G401 (cell line): Measurements from ENCODE around the gene ANK2. TPM values are rescaled to one million over a fixed set of nuclear protein-coding genes. Genes with fewer than 3 reads are reported as not detected.
"Not testable (repeated sequence)": the region's sequence is repeated elsewhere in the genome, so short reads cannot be mapped to it uniquely, and the experiment has no call there.

Experiments used
- DNase-seq: peaks from one replicate; pipeline ENCODE4 v3.0.0-alpha.2; 2015; ENCODE audit warnings: low spot score
- in situ Hi-C: cut with HindIII; loops from 2 replicates; pipeline ENCODE4 v1.10.0; 2016; ENCODE audit warnings: low sequenced_read_pairs, mixed read lengths
- total RNA-seq: library from RNA; depleted of rRNA; stranded (reverse); fragments of >200 nt; shearing (Covaris generic); gene quantifications from 2 replicates; pipeline ENCODE4 v1.2.3, GENCODE V29; 2014

The ANK2 gene
- total RNA-seq, 1 experiment from 2014 or later: 7.2 TPM

DNA sequence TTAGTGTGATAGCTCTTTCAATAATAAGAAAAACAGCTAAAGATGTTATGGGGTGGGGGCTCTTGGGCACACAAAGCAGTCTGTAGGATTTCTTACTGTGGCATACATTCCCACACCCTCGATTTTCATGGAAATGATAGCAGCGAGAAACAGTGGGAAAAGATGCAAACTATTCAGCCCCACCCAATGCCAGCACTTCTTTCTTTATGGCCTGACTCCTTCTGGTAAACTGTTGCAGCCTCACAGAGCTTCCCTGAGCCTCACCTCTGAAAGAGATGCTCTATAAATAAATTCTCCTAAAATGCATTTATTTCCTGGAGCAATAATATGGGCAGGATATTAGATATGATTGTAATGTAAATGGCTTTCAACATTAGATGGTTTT, 910 bp downstream of the ANK2 start:
- in situ Hi-C loops: no loop called here
- peak; percentile 81 for DNase-seq

DNA sequence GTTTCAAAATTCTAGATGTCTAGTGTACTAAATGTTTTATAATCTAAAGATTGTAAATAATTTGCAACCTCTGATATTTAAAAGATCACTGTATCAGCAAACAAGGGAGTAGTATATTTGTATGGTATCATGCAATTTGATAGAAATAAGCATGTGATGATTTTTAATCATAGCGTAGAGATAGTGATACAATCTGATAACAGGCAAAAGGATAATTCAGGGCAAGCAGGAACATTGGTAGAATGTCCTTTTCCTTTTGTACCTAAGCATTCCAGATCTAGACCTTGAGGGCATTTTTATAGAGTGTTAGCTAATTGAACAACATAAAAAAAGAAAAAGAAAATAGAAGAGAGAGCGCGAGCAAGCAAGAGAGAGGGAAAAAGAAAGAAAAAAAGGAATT, 1.4 kb downstream of the ANK2 start:
- in situ Hi-C loops: no loop called here
- peak; percentile 61 for DNase-seq

DNA sequence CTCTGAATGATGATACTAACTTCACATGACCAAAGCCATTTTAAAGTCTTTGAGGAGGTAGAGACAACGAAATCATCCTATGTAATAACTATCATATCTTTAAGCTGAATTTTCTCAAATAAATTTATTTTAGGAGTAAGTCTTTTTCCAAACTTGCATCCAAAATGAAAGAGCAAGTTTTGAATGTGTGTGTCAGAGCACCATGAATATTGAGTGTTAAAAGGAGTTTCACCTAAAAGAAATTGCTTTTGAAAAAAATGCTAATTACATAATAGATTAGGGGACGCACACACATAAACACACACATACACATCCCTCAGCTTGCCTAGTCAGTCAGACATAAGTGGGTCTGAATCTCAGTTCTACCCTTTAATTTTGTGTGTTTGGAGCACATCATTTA, 1.9 kb downstream of the ANK2 start:
- in situ Hi-C loops: no loop called here
- DNase-seq: peak; percentile 52

DNA sequence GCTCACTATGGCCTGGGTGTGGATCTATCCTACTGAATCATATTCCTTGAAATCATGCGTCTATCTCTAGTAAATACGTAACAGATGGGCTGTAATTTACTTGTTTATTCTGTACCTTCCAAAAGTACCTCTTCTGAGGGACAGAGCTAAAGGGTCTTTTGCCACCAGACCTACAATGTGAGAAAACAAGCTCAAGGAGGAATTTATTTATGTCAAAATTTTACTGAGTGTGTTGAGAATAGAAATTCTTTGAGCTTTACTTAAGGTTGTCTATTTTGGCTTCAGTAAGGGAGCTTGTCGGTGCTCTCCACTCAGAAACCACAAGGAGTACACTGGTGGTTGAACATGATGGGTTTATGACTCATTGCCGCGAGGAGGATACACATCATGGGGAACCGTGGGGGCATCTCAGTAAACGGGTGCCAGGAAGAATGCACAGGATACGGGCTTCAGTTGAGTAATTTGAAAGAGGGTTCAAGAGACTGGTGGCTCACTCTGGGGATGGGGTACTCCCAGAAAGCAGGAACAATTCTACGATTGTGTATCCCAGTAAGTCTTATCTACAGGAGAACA, 3.0 kb downstream of the ANK2 start:
- DNase-seq: peak; percentile 80

DNA sequence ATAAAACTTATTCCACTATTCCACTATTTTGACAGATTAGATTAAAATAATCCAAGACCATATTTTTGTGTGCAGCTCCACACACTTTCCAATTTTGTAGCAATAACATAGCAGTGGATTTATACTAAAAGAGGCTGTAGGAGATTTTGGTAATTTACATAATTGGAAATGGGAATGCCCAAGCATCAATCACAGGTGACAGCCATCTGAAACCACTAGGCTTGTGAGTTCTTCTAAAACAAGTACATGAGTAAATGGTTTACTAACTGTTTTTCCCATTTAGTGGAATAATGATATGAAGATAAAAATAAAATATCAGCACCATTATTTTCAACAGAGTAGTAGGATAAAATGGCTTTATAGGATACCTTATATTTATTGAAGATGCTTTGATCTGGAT, 4.4 kb downstream of the ANK2 start:
- in situ Hi-C loops: no loop called here
- no peak for DNase-seq

More for the DNA sequence above, 3.0 kb downstream of the ANK2 start:
- in situ Hi-C loops: no loop called here

DNA sequence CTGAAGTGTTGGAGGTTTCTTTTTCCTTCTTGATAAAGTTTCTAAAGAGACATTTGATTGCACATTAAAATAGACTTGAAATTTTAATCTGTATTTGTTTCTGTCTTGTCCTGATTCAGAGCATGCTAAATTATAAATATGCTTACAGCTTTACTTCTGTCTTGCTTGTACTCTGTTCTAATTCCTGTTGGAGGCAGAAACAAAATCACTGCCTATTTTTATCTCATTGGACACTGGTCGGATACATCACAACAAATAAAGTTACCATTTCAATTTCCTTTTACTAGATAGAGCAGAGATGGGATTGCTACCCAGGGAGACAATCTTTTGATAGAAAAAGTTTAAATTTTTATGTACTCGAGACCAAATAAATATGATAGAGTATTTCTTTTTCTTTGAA, 6.9 kb downstream of the ANK2 start:
- in situ Hi-C loops: no loop called here
- no peak for DNase-seq

DNA sequence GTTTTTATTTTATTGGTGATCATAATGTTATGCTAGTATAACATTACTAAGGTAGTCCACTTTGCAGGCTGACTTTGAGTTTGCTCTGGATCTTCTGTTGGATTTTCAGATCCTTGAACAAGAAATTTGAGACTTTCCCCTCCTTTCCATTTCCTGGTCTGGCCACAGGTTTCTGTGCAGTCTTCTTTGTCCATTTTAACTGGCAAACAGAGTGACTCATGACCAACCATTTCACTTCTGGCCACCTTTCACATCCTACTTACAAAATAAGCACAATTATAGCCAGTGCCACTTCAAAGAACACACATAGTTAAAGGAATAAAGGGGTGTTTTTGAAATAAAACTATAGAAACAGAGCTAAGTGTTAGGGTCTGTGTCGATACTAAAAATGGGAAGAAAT, 8.4 kb downstream of the ANK2 start:
- in situ Hi-C loops: no loop called here
- no peak for DNase-seq

DNA sequence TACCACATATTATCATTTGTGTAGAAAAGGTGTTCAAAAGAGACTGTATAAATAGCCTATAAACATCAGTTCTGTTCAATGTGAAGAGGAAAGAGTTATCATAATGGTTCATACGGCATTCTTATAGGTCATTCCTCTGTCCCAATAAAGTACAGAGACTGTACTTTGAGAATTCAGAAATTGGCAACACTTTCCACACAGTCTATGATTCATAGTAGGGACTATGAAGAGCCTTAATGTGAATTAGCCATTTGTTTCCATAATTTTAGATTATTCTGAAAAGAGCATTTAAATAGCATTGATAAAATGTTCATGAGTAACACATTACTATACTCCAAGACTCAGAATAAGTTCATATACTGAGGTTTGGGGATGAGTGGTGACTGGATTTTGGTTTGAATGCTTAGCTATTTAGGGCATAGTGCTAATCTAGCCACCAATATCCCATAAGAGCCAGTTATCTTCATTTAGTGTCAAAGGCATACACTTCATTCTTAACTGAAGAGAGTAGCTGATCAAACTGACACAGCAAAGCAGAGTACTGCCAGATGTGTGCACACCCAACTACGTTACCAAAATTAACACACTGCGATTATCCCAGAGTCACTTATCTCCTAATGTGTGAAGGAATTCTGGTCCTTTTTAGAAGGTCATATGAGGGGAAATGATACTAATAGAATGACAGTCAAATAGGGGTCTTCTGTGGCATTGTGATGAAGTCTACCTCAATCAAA, 10.2 kb downstream of the ANK2 start:
- in situ Hi-C loops: no loop called here
- DNase-seq: no peak

DNA sequence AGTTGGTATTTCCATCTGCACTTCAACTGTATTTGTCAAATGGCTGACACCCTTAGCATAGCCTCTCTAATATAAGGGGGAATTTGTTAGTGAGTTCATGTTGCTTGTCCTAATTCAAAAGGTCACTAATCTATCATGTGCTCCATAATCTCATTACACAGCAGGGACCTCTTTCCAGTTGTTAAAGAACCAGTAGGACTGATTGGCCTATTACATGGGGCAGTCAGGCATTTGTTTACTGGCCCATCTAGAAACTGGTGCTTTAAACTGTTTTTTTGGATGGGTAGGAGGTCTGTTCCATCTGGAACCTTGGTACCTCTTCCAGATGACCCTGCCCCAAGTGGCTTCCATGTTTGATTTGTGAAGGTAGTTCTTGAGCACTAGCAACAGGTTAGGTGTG, 11.4 kb downstream of the ANK2 start:
- in situ Hi-C loops: no loop called here
- DNase-seq: no peak

DNA sequence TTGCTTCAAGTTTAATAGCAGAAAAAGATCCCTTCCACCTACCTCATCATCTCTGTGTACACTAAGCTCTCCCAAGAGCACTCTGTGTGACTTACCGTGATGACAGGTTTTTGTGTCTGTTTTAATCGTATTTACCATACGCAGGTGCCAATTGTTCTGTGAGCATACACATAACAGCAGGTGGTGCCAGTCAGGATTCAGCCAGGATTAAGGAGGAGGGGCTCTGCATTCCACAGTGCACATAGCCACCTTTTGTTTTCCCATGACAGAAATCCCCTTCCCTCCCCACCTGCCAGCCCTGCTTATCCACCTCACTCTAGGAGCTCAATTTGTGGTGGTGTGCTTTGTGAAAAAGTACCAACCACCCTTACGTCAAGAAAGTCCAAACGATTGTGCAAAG, 14.8 kb downstream of the ANK2 start:
- DNase-seq: peak; percentile 64
- in situ Hi-C loops: no loop called here

DNA sequence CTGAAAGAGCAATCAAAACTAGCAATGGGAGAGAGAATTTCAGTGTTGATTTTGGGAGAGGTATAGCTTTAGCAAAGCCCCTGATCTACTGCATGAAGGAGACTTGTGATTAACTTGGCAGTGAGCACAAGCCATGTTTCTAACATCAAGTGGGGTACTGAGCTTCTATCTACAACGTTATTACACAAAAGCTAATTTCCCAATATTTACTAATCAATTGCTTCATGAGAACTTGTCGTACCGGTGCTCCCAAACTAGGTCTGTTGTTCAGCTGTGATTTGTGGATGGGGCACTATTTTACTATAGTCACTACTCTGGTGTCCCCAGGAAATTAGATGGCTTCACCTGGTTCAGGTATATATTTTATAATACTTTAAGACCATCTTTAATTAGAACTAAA, 16.2 kb downstream of the ANK2 start:
- no peak for DNase-seq
- in situ Hi-C loops: no loop called here

DNA sequence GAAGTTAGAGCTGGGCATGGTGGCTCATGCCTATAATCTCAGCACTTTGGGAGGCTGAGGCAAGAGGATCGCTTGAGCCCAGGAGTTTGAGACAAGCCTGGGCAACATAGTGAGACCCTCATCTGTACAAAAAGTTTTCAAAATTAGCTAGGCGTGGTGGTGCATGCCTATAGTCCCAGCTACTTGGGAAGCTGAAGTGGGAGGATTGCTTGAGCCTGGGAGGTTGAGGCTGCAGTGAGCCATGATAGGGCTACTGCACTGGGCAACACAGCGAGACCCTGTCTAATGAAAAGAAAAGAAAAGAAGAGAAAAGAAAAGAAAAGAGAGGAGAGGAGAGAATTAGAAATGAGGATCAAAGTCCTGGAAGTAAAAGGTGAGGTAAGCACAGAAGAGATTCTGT, 19.3 kb downstream of the ANK2 start:
- DNase-seq, in situ Hi-C loops: not testable (repeated sequence)

DNA sequence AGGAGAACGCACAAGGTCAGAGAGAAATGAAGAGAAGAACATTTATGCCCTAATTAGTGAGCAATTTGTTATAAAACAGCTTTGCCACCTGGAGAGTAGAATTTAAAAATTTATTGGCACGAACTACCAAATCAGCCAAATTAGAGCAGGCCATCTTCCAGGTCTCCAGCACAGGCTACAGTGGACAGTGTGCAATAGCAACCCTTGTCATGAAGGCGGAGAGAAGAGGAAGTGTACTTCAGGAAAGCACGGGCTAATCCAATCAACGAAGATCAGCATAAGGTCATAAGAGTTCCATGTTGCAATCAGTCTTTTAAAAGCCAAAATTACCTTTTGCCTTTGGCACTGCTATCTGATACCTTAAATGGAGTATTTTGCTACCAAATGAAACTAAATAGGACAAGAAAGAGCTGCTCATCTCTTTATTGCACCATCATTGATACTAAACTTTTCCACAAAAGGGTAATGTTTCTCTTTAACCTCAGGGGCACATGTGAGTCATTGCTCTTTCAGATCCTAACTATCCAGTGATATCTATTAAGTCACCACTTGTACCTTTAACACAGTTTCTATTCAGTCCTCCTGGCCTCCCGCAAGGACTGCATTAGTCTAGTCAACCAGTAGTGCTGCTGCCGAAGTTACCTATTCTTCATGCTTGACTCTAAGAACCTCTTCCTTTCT, 19.9 kb downstream of the ANK2 start:
- in situ Hi-C loops: no loop called here
- DNase-seq: peak; percentile 79

DNA sequence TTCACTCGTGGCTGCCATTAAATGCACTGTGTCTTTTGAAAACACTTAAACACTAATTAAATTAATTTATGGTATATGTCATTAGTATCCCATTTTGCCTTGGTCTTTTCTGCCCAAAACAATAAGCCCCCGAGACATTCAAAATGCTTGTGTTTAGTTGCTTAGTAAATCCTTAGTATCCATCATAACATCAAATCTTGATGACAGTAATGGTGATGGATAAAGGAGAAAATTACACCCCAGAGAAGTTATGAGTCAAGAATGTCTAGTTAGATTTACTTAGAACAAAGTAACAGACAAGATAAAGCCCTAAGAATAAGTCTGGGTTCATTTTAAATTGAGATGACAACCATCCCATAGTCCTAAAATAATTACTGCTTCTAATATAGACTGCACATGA, 21.3 kb downstream of the ANK2 start:
- no peak for DNase-seq
- in situ Hi-C loops: no loop called here

DNA sequence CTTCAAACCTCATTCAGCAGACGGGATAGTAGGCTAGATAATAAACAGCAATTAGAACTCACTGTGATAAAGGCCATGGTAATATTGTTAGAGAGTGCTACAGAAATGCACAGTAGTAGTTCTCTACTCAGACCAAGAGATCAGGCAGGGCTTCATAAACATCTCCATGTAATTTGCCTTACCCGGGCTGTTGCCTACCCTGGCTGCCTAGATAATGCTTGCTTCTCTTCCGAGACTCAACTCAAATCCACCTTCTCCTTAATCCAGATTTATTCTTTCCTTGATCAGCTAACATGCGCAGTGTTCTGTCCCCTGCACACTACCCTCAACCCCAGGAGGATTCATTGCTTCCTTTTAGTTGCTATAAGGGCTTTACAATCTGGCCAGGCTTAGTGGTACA, 21.8 kb downstream of the ANK2 start:
- in situ Hi-C loops: no loop called here
- no peak for DNase-seq

DNA sequence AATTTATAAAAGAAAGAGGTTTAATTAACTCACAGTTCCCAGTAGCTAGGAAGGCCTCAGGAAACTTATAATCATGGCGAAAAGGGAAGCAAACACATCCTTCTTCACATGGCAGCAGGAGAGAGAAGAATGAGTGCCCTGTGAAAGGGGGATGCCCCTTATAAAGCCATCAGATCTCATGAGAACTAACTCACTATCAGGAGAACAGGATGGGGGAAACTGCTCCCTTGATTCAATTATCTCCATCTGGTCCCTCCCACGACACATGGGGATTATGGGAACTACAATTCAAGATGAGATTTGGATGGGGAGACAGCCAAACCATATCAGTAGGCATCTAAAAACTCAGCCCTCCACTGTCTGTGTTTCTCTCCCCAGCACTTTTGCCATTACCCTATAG, 22.4 kb downstream of the ANK2 start:
- in situ Hi-C loops: no loop called here
- no peak for DNase-seq

DNA sequence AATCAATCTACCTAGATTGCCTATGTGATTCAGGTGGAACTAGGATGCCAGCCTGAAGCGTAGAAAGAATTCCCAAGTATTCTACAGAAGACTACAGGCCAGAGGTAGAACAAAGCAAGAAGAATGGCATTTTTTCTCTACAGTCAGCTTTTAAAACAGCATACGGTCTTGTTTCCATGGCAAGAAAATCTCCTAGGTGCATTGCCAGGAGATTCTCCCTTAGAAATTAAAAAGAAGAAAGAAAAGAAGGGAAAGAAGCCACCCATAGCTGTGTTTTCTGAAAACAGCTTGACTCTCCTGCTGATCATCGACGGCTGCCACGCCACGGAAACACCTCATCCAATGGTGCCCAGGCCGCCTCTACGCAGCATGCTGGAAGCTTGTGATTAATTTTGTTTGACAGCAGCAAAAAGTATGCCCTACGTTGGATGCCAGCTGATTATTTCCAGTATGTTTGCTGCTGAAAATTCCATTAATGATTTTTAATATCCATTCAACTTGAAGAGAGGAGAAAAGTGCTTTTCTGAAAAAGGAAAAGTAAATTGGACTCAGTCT, 24.1 kb downstream of the ANK2 start:
- DNase-seq: peak; percentile 87
- in situ Hi-C loops: no loop called here

DNA sequence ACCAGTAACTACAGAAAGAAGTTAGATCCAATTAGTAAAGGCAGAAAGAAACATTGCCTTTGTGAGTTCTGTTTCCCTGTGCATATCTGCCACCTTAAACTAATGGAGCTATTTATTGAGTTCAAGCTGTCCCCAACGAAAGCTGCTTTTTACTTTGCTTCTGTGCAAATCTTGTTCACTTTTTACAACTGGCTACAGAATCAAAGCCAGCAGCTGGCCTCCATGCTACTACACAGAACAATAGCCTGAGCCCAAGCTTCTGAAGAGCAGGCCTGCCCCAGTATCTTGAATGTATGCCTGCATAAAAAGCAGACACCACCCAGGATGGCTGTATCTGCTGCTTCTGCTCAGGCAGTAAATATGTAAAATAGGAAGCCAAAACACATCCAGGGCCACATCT, 28.1 kb downstream of the ANK2 start:
- peak; percentile 44 for DNase-seq
- in situ Hi-C loops: no loop called here

DNA sequence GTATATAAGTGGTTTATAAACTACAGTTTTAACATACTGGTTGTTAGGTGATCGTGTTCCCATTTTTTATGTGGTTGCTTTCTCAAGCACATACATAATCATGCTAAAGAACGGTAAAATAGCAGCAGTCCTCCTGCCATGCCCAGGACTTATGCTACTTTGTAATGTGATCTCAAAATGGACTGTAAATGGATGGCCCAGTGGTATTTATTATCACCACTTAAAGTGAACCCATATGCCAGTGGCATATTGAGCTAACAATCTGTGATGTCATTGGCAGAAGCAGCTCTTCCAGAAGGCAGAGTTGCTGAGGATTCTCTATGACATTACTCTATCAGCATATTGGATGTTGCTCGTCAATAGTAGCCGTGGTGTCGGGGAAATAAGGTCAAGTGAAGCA, 28.6 kb downstream of the ANK2 start:
- peak; percentile 50 for DNase-seq
- in situ Hi-C loops: no loop called here

DNA sequence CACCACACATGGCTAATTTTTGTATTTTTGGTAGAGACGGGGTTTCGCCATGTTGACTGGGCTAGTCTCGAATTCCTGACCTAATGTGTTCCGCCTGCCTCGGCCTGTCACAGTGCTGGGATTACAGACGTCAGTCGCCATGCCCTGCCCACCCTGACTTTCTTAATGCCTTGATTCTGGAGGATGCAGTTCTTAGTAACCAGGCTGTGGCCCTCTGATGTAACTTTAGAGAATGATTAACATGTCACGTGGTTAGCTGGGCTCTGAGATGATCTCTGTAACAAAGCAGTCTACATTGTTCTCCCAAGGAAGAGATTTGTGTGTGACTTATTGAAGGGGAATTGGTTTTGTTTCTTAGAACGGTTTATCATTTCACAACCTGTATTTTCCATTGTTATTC, 30.6 kb downstream of the ANK2 start:
- no peak for DNase-seq
- in situ Hi-C loops: no loop called here
